HepG2 (cell line): ENCODE data around the gene DAB2. TPM values are rescaled to one million over a fixed set of nuclear protein-coding genes. Genes with fewer than 3 reads are reported as not detected.

Experiments
- ATAC-seq: fragments of 200-7000 bp; cut with Tn5 transposase; 3 replicates; pipeline ENCODE4 v1.9.1; 2020; ENCODE audit warnings: mild to moderate bottlenecking, moderate library complexity
- BruUV-seq: library from RNA; stranded (reverse); fragments of 400-500 nt; replicated peaks from 2 replicates; lab custom pipeline; 2021; lab: Mats Ljungman, UMichigan
- CTCF ChIA-PET: fragments of 300-600 bp; formaldehyde crosslinking; extraction: SDS; loops from one replicate; lab custom pipeline; 2021; ENCODE audit warnings: low total read pairs, inconsistent platforms, low intra/inter-chr PET ratio; lab: Yijun Ruan, JAX
- POLR2A ChIA-PET: fragments of 350-600 bp; sonication (Branson Sonifier 250); formaldehyde crosslinking; loops from one replicate; lab custom pipeline; 2020; ENCODE audit warnings: antibody characterized with exemption, inconsistent platforms; lab: Yijun Ruan, JAX
- DNase-seq: peaks from one replicate; pipeline ENCODE4 v3.0.0-alpha.2; 2015; ENCODE audit warnings: low spot score
- FAIRE-seq: peaks from 3 replicates; lab custom pipeline; 2011; peaks lifted over from hg19 to GRCh38; lab: Jason Lieb, UNC
- H2AFZ ChIP-seq: one replicate; pipeline ENCODE4 v1.6.1; 2011; ENCODE audit warnings: low read length, inconsistent platforms
- H3K27ac ChIP-seq: fragments of 300-600 bp; 3 replicates; pipeline ENCODE4 v1.8.0; 2011; ENCODE audit warnings: mixed run types, mild to moderate bottlenecking, mixed read lengths, low read length, inconsistent platforms; ENCODE audit not compliant: insufficient read depth; ENCODE audit errors: extremely low read length
- H3K27me3 ChIP-seq, 2 experiments: fragments of 200-600 bp in 1 of 2; 2 replicates in 1 of 2; 3 replicates in 1 of 2; pipeline versions ENCODE4 v1.6.0 to v1.8.0; 2011; ENCODE audit warnings: low read length in 2 of 2, mild to moderate bottlenecking in 2 of 2, moderate library complexity in 2 of 2, inconsistent platforms in 1 of 2; ENCODE audit not compliant: insufficient read depth in 2 of 2, control insufficient read depth in 1 of 2
- H3K36me3 ChIP-seq, 2 experiments: fragments of 200-600 bp in 1 of 2; replicated peaks in 1 of 2; 2 replicates in 1 of 2; 3 replicates in 1 of 2; pipeline versions ENCODE4 v1.5.1 to v1.8.0; 2011; ENCODE audit warnings: low read length in 2 of 2, inconsistent platforms in 1 of 2; ENCODE audit not compliant: insufficient read depth in 2 of 2, control insufficient read depth in 1 of 2
- H3K4me1 ChIP-seq: 2 replicates; pipeline ENCODE4 v1.5.1; 2012; ENCODE audit warnings: low read length, inconsistent platforms; ENCODE audit not compliant: insufficient read depth
- H3K4me2 ChIP-seq: 2 replicates; pipeline ENCODE4 v1.6.0; 2011; ENCODE audit warnings: low read depth, low read length, inconsistent platforms
- H3K4me3 ChIP-seq, 3 experiments: fragments of 200-600 bp in 1 of 3; sonication (generic), shearing (Covaris generic) in 1 of 3; replicated peaks in 1 of 3; 2 replicates each; pipeline ENCODE4 v1.5.1; 2011 to 2016; ENCODE audit warnings: low read length in 3 of 3, inconsistent platforms in 2 of 3, low read depth in 2 of 3, mild to moderate bottlenecking in 2 of 3, control low read depth in 1 of 3, mixed read lengths in 1 of 3; ENCODE audit not compliant: insufficient read depth in 1 of 3
- H3K79me2 ChIP-seq: one replicate; pipeline ENCODE4 v1.6.1; 2011; ENCODE audit warnings: low read length, inconsistent platforms; ENCODE audit not compliant: insufficient read depth
- H3K9ac ChIP-seq: 2 replicates; pipeline ENCODE4 v1.6.0; 2011; ENCODE audit warnings: mild to moderate bottlenecking, low read depth, low read length, inconsistent platforms; ENCODE audit not compliant: insufficient read depth
- H3K9me3 ChIP-seq: 2 replicates; pipeline ENCODE4 v1.5.1; 2012; ENCODE audit warnings: mild to moderate bottlenecking, low read length
- H4K20me1 ChIP-seq: 2 replicates; pipeline ENCODE4 v1.6.0; 2011; ENCODE audit warnings: inconsistent platforms, mild to moderate bottlenecking, low read length, moderate library complexity; ENCODE audit not compliant: insufficient read depth
- ARNT ChIP-seq: fragments of 450-650 bp; IDR thresholded peaks from 2 replicates; pipeline ENCODE4 v1.6.1; 2017
- KDM6A ChIP-seq: IDR thresholded peaks from 2 replicates; pipeline ENCODE4 v1.6.1; 2016; ENCODE audit warnings: low read depth
- KLF12 ChIP-seq: sonication (generic); formaldehyde crosslinking; IDR thresholded peaks from 2 replicates; pipeline ENCODE4 v1.4.0; 2020; ENCODE audit warnings: missing genetic modification reagents, borderline replicate concordance
- NCOA2 ChIP-seq: sonication (generic); formaldehyde crosslinking; IDR thresholded peaks from 2 replicates; pipeline ENCODE4 v1.8.0; 2022; ENCODE audit warnings: inconsistent platforms
- RBM39 ChIP-seq: fragments of 200-400 bp; formaldehyde crosslinking; IDR thresholded peaks from one replicate; pipeline ENCODE4 v1.6.1; 2018; ENCODE audit warnings: antibody characterized with exemption, mild to moderate bottlenecking, low read depth, low read length; ENCODE audit not compliant: poor library complexity, severe bottlenecking
- SIX4 ChIP-seq: sonication (generic); formaldehyde crosslinking; IDR thresholded peaks from 2 replicates; pipeline ENCODE4 v1.4.0; 2020; ENCODE audit warnings: missing genetic modification reagents
- STAG1 ChIP-seq: sonication (generic); formaldehyde crosslinking; IDR thresholded peaks from 2 replicates; pipeline ENCODE4 v1.4.0; 2020; ENCODE audit warnings: missing genetic modification reagents
- ZNF235 ChIP-seq: sonication (generic); formaldehyde crosslinking; IDR thresholded peaks from 2 replicates; pipeline ENCODE4 v1.8.1; 2023; ENCODE audit warnings: mild to moderate bottlenecking, missing genetic modification reagents, borderline replicate concordance
- ZNF850 ChIP-seq: sonication (generic); formaldehyde crosslinking; conservative IDR thresholded peaks from 2 replicates; pipeline ENCODE4 v1.9.0; 2021; ENCODE audit warnings: mild to moderate bottlenecking, missing genetic modification reagents
- WGBS: methylation state at CpG from one replicate; pipeline ENCODE4 v1.1.6; 2017; ENCODE audit warnings: low lambda C conversion rate; 5-methylcytosine and 5-hydroxymethylcytosine counted together
- in situ Hi-C: cut with HindIII; loops from 2 replicates; pipeline ENCODE4 v1.10.0; 2017; ENCODE audit warnings: low pct_unique_long_range_greater_than_20kb; ENCODE audit not compliant: extremely low pct_ligation_motif_present
- intact Hi-C: fragments of 100-400 bp; cut with micrococcal nuclease; formaldehyde crosslinking; loops from one replicate; pipeline ENCODE4 v1.10.0; 2022; ENCODE audit not compliant: unreplicated experiment
- polyA plus RNA-seq, 8 experiments: library from polyadenylated mRNA; depleted of rRNA in 3 of 8; stranded (reverse) in 7 of 8; unstranded in 1 of 8; fragments of >200 nt; fragmentation: Illumina TruSeq in 4 of 8; extraction: Trizol in 4 of 8; gene quantifications; 2 replicates each; pipeline versions ENCODE4 v1.2.1 to v1.2.3, GENCODE V29; 2011 to 2016; ENCODE audit warnings: low read depth in 4 of 8, missing spikeins in 1 of 8, mixed read lengths in 1 of 8; ENCODE audit not compliant: insufficient read depth in 1 of 8
- total RNA-seq, 5 experiments: library from RNA; depleted of rRNA; stranded (reverse); fragments of >200 nt; fragmentation: Illumina TruSeq; extraction: Trizol; gene quantifications; 2 replicates each; pipeline ENCODE4 v1.2.3, GENCODE V29; 2016; ENCODE audit warnings: low read depth in 1 of 5
- TF ChIP-seq, protein P1 (sequence below): sonication (generic); formaldehyde crosslinking; IDR thresholded peaks from 2 replicates; pipeline ENCODE4 v1.4.0; 2020; ENCODE audit warnings: missing genetic modification reagents, low read depth, mild to moderate bottlenecking, borderline replicate concordance
- TF ChIP-seq, protein P2 (sequence below), 2 experiments: IDR thresholded peaks; 2 replicates each; pipeline ENCODE4 v1.6.1; 2011 to 2012; ENCODE audit warnings: low read length in 2 of 2, borderline replicate concordance in 1 of 2, low read depth in 1 of 2, mild to moderate bottlenecking in 1 of 2, moderate library complexity in 1 of 2
- TF ChIP-seq, protein P3 (sequence below): sonication (generic); formaldehyde crosslinking; IDR thresholded peaks from 2 replicates; pipeline ENCODE4 v1.5.0; 2020; ENCODE audit warnings: mild to moderate bottlenecking, missing genetic modification reagents
- TF ChIP-seq, protein P4 (sequence below): sonication (generic); formaldehyde crosslinking; conservative IDR thresholded peaks from 2 replicates; pipeline ENCODE4 v1.4.0; 2020; ENCODE audit warnings: missing genetic modification reagents

The DAB2 gene
- total and polyA plus RNA-seq, 2 of the 13 experiments (the other 11 are each of a cell fraction or from before 2014, with no cell fraction given): 6.4 to 6.5 TPM

DNA sequence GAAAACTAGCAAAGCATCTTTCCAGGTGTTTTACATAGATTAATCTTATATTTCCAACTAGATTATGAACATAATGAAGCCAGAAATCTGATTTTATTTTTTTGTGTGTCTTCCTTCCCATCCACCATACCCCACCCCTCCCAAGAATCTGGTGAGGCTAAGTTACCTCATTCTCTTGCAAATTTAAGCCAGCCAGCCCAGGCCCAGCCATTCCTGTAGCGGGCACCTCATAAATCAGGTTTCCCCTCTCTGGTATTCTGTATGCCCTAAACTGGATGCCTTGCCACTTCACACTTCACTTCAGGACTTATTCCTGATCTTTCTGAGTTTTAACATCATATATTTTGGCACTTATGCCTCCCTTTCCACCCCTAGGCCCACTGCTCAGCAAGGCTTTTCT is 82.3 kb downstream of the DAB2 start (continued):
- TF ChIP-seq, protein P1, sequence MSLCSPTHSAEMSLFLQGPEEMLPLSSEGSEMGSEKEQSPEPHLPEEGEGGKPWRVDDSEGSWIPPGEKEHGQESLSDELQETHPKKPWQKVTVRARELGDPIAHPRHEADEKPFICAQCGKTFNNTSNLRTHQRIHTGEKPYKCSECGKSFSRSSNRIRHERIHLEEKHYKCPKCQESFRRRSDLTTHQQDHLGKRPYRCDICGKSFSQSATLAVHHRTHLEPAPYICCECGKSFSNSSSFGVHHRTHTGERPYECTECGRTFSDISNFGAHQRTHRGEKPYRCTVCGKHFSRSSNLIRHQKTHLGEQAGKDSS (CRISPR knock-in tag): no peak

DNA sequence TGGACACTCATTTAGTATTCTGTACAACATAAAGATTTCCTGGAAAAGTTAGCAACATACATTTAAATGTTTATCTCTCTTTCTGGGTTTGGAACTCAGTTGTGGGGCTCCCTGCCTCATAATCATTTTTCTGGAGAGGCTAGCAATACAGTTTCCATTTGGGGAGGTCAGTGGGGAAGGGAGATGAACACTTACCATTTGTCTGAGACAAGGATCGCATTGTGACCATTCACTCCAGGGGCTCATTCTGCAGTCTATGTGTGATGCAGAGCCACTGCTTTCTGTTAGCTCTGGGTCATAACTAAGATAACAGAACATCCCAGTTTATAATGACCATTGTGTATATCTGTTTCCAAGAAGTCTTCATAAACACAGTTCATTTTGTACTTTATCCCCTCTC is 82.9 kb downstream of the DAB2 start:
- POLR2A ChIA-PET: no interaction called here
- no peaks in the 10 kb centered on the region for H3K4me1 ChIP-seq
- WGBS: 60% methylated on average over 1 of the region's 1 CpG
- no TSS peak for BruUV-seq
- H3K27me3 ChIP-seq: no peaks in the 10 kb centered on the region
- no peaks in the 10 kb centered on the region for H4K20me1 ChIP-seq
- no peak for TF ChIP-seq KDM6A (CRISPR knock-in tag)
- no peak for TF ChIP-seq SIX4 (CRISPR knock-in tag)
- TF ChIP-seq, protein P2, sequence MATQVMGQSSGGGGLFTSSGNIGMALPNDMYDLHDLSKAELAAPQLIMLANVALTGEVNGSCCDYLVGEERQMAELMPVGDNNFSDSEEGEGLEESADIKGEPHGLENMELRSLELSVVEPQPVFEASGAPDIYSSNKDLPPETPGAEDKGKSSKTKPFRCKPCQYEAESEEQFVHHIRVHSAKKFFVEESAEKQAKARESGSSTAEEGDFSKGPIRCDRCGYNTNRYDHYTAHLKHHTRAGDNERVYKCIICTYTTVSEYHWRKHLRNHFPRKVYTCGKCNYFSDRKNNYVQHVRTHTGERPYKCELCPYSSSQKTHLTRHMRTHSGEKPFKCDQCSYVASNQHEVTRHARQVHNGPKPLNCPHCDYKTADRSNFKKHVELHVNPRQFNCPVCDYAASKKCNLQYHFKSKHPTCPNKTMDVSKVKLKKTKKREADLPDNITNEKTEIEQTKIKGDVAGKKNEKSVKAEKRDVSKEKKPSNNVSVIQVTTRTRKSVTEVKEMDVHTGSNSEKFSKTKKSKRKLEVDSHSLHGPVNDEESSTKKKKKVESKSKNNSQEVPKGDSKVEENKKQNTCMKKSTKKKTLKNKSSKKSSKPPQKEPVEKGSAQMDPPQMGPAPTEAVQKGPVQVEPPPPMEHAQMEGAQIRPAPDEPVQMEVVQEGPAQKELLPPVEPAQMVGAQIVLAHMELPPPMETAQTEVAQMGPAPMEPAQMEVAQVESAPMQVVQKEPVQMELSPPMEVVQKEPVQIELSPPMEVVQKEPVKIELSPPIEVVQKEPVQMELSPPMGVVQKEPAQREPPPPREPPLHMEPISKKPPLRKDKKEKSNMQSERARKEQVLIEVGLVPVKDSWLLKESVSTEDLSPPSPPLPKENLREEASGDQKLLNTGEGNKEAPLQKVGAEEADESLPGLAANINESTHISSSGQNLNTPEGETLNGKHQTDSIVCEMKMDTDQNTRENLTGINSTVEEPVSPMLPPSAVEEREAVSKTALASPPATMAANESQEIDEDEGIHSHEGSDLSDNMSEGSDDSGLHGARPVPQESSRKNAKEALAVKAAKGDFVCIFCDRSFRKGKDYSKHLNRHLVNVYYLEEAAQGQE (IDR thresholded peaks at IDR 0.05; ENCODE audit: borderline replicate concordance in 1 of 2, low read depth in 1 of 2, low read length in 2 of 2): no peak
- TF ChIP-seq, protein P3, sequence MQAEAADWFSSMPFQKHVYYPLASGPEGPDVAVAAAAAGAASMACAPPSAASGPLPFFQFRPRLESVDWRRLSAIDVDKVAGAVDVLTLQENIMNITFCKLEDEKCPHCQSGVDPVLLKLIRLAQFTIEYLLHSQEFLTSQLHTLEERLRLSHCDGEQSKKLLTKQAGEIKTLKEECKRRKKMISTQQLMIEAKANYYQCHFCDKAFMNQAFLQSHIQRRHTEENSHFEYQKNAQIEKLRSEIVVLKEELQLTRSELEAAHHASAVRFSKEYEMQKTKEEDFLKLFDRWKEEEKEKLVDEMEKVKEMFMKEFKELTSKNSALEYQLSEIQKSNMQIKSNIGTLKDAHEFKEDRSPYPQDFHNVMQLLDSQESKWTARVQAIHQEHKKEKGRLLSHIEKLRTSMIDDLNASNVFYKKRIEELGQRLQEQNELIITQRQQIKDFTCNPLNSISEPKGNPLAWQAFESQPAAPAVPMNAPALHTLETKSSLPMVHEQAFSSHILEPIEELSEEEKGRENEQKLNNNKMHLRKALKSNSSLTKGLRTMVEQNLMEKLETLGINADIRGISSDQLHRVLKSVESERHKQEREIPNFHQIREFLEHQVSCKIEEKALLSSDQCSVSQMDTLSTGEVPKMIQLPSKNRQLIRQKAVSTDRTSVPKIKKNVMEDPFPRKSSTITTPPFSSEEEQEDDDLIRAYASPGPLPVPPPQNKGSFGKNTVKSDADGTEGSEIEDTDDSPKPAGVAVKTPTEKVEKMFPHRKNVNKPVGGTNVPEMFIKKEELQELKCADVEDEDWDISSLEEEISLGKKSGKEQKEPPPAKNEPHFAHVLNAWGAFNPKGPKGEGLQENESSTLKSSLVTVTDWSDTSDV: no peak
- TF ChIP-seq, protein P4, sequence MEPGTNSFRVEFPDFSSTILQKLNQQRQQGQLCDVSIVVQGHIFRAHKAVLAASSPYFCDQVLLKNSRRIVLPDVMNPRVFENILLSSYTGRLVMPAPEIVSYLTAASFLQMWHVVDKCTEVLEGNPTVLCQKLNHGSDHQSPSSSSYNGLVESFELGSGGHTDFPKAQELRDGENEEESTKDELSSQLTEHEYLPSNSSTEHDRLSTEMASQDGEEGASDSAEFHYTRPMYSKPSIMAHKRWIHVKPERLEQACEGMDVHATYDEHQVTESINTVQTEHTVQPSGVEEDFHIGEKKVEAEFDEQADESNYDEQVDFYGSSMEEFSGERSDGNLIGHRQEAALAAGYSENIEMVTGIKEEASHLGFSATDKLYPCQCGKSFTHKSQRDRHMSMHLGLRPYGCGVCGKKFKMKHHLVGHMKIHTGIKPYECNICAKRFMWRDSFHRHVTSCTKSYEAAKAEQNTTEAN (CRISPR knock-in tag): no peak
- no peak for TF ChIP-seq STAG1 (CRISPR knock-in tag)
- TF ChIP-seq ARNT: no peak
- no peak for TF ChIP-seq KLF12 (CRISPR knock-in tag)
- no peak for TF ChIP-seq RBM39
- TF ChIP-seq ZNF235 (CRISPR knock-in tag): no peak
- TF ChIP-seq ZNF850: no peak
- TF ChIP-seq NCOA2: no peak
- H2AFZ ChIP-seq: no peak overlapping the region
- no peak for DNase-seq
- no peak overlapping the region for H3K4me2 ChIP-seq
- no peak overlapping the region for H3K27ac ChIP-seq
- H3K36me3 ChIP-seq: no peaks in the 10 kb centered on the region
- H3K9me3 ChIP-seq: no peaks in the 10 kb centered on the region
- H3K79me2 ChIP-seq: no peaks in the 10 kb centered on the region
- CTCF ChIA-PET: no interaction called here
- no peak for FAIRE-seq
- no peak overlapping the region for H3K4me3 ChIP-seq
- no peak overlapping the region for H3K9ac ChIP-seq
- intact Hi-C loops: no loop called here
- ATAC-seq: no peak
- in situ Hi-C loops: no loop called here
